Measurements from ENCODE around the gene MPV17. TPM values are rescaled to one million over a fixed set of nuclear protein-coding genes. Genes with fewer than 3 reads are reported as not detected.

Gene MPV17
- total and polyA plus RNA-seq, 2 donors (not counting 1 experiment from before 2014, with no cell fraction given): 83.2 to 272 TPM

GRCh38 chr2:27261241-27261925 is 61.5 kb downstream of the MPV17 start:
- Histone ChIP-seq H3K79me2 (ENCODE audit: control insufficient read depth, insufficient read depth, low read length) (no peaks in the 10 kb centered on the region), H3K4me2 (ENCODE audit: extremely low read depth, insufficient read depth, low read length) (no peak overlapping the region), H2AFZ (ENCODE audit: low read length) (no peak overlapping the region), H4K20me1 (ENCODE audit: control insufficient read depth, extremely low read depth, insufficient read depth, low read length) (no peaks in the 10 kb centered on the region), H3K36me3 (ENCODE audit: control insufficient read depth, insufficient read depth, low read length) (no peaks in the 10 kb centered on the region), H3K27me3 (ENCODE audit: control insufficient read depth, insufficient read depth, low read length) (peaks cover 67% of the 10 kb centered on the region), H3K4me3 (replicated peaks in 1 of 4; ENCODE audit: control extremely low read depth in 1 of 4, insufficient read depth in 1 of 4, low read depth in 3 of 4, low read length in 4 of 4) (no peak overlapping the region), H3K4me1 (ENCODE audit: control insufficient read depth, extremely low read depth, insufficient read depth, low read length) (peaks cover 2% of the 10 kb centered on the region), H3K9me3 (ENCODE audit: control insufficient read depth, insufficient read depth, low read depth, low read length) (no peaks in the 10 kb centered on the region), H3K9ac (ENCODE audit: insufficient read depth, low read length) (no peak overlapping the region), H3K27ac (ENCODE audit: insufficient read depth, low read length) (no peak overlapping the region)
- DNase-seq (ENCODE audit: low read depth in 2 of 2): no peak
- TF ChIP-seq EZH2 (IDR thresholded peaks at IDR 0.05; ENCODE audit: low read length, missing control alignments) (peak; percentile 87), CTCF (conservative IDR thresholded peaks at IDR 0.05 in 1 of 2, IDR thresholded peaks at IDR 0.05 in 1 of 2; ENCODE audit: low read depth in 1 of 2, low read length in 2 of 2) (no peak)

Other genes starting within 250 kb of the MPV17 start
- gene EMILIN1, start 244.5 kb downstream of the MPV17 start, total RNA-seq: 187 and 251 TPM in 2 replicates
- 44.3 and 46.8 TPM in 2 replicates for gene EMILIN1, start 244.5 kb downstream of the MPV17 start, polyA plus RNA-seq
- 1.0 and 1.3 TPM in 2 replicates for gene KHK, start 236.3 kb downstream of the MPV17 start, total RNA-seq
- 0.17 and 0.54 TPM in 2 replicates for gene KHK, start 236.3 kb downstream of the MPV17 start, polyA plus RNA-seq
- gene CGREF1, start 204.0 kb downstream of the MPV17 start, total RNA-seq: 2.3 and 10.0 TPM in 2 replicates
- 1.5 and 1.9 TPM in 2 replicates for gene CGREF1, start 204.0 kb downstream of the MPV17 start, polyA plus RNA-seq
- 0.17 and 0.26 TPM in 2 replicates for gene ABHD1, start 199.3 kb downstream of the MPV17 start, total RNA-seq
- gene ABHD1, start 199.3 kb downstream of the MPV17 start, polyA plus RNA-seq: 0.08 and 0.10 TPM in 2 replicates
- 36.0 and 39.8 TPM in 2 replicates for gene PREB, start 188.5 kb downstream of the MPV17 start, total RNA-seq
- 42.9 and 48.5 TPM in 2 replicates for gene PREB, start 188.5 kb downstream of the MPV17 start, polyA plus RNA-seq
- not detected in 2 replicates for gene PRR30, start 183.7 kb downstream of the MPV17 start, total RNA-seq
- not detected in 2 replicates for gene PRR30, start 183.7 kb downstream of the MPV17 start, polyA plus RNA-seq
- under 0.01 TPM in 1 of 2 replicates, not detected in the other for gene TCF23, start 174.1 kb downstream of the MPV17 start, total RNA-seq
- not detected in 2 replicates for gene TCF23, start 174.1 kb downstream of the MPV17 start, polyA plus RNA-seq
- gene ATRAID, start 111.1 kb downstream of the MPV17 start, total RNA-seq: 202 and 235 TPM in 2 replicates
- 176 and 238 TPM in 2 replicates for gene ATRAID, start 111.1 kb downstream of the MPV17 start, polyA plus RNA-seq
- gene SLC5A6, start 110.8 kb downstream of the MPV17 start, total RNA-seq: 13.9 and 18.5 TPM in 2 replicates
- gene SLC5A6, start 110.8 kb downstream of the MPV17 start, polyA plus RNA-seq: 11.5 and 21.0 TPM in 2 replicates
- 32.0 and 33.1 TPM in 2 replicates for gene CAD, start 105.7 kb downstream of the MPV17 start, total RNA-seq
- gene CAD, start 105.7 kb downstream of the MPV17 start, polyA plus RNA-seq: 11.9 and 21.5 TPM in 2 replicates
- gene SLC30A3, start 60.0 kb downstream of the MPV17 start, total RNA-seq: under 0.01 TPM in 1 of 2 replicates, not detected in the other
- gene SLC30A3, start 60.0 kb downstream of the MPV17 start, polyA plus RNA-seq: 0.12 and 0.38 TPM in 2 replicates
- not detected in 2 replicates for gene DNAJC5G, start 47.7 kb downstream of the MPV17 start, total RNA-seq
- gene DNAJC5G, start 47.7 kb downstream of the MPV17 start, polyA plus RNA-seq: not detected in 2 replicates
- 0.17 TPM in 1 of 2 replicates, not detected in the other for gene TRIM54, start 40.7 kb downstream of the MPV17 start, total RNA-seq
- 0.06 TPM in 1 of 2 replicates, not detected in the other for gene TRIM54, start 40.7 kb downstream of the MPV17 start, polyA plus RNA-seq
- 1.2 and 1.3 TPM in 2 replicates for gene UCN, start 14.7 kb downstream of the MPV17 start, total RNA-seq
- 0.14 TPM in 1 of 2 replicates, not detected in the other for gene UCN, start 14.7 kb downstream of the MPV17 start, polyA plus RNA-seq
- gene GTF3C2, start 33.7 kb upstream of the MPV17 start, total RNA-seq: 18.2 and 19.2 TPM in 2 replicates
- gene GTF3C2, start 33.7 kb upstream of the MPV17 start, polyA plus RNA-seq: 30.2 and 41.8 TPM in 2 replicates
- 28.6 and 28.8 TPM in 2 replicates for gene EIF2B4, start 47.2 kb upstream of the MPV17 start, total RNA-seq
- gene EIF2B4, start 47.2 kb upstream of the MPV17 start, polyA plus RNA-seq: 29.8 and 41.2 TPM in 2 replicates
- 152 and 155 TPM in 2 replicates for gene SNX17, start 47.5 kb upstream of the MPV17 start, total RNA-seq
- 118 and 134 TPM in 2 replicates for gene SNX17, start 47.5 kb upstream of the MPV17 start, polyA plus RNA-seq
- 7.7 and 8.4 TPM in 2 replicates for gene ZNF513, start 57.6 kb upstream of the MPV17 start, total RNA-seq
- gene ZNF513, start 57.6 kb upstream of the MPV17 start, polyA plus RNA-seq: 7.0 and 7.4 TPM in 2 replicates
- 63.4 and 67.0 TPM in 2 replicates for gene PPM1G, start 86.5 kb upstream of the MPV17 start, total RNA-seq
- gene PPM1G, start 86.5 kb upstream of the MPV17 start, polyA plus RNA-seq: 54.7 and 85.4 TPM in 2 replicates
- 68.1 and 77.5 TPM in 2 replicates for gene NRBP1, start 105.5 kb upstream of the MPV17 start, total RNA-seq
- gene NRBP1, start 105.5 kb upstream of the MPV17 start, polyA plus RNA-seq: 169 and 192 TPM in 2 replicates
- 0.33 TPM in 1 of 2 replicates, not detected in the other for gene KRTCAP3, start 119.3 kb upstream of the MPV17 start, total RNA-seq
- gene KRTCAP3, start 119.3 kb upstream of the MPV17 start, polyA plus RNA-seq: 0.12 and 0.22 TPM in 2 replicates
- gene IFT172, start 166.6 kb upstream of the MPV17 start, total RNA-seq: 28.5 and 33.0 TPM in 2 replicates
- 10.9 and 11.2 TPM in 2 replicates for gene IFT172, start 166.6 kb upstream of the MPV17 start, polyA plus RNA-seq
- 12.8 and 18.3 TPM in 2 replicates for gene FNDC4, start 172.1 kb upstream of the MPV17 start, total RNA-seq
- 9.6 and 15.2 TPM in 2 replicates for gene FNDC4, start 172.1 kb upstream of the MPV17 start, polyA plus RNA-seq
- 0.26 and 0.50 TPM in 2 replicates for gene GCKR, start 173.7 kb upstream of the MPV17 start, total RNA-seq
- 0.16 and 0.35 TPM in 2 replicates for gene GCKR, start 173.7 kb upstream of the MPV17 start, polyA plus RNA-seq

All from fibroblast of lung (primary cell).